Panc1 (cell line): Measurements from ENCODE around the gene HMCN2. TPM values are rescaled to one million over a fixed set of nuclear protein-coding genes. Genes with fewer than 3 reads are reported as not detected.
A peak's percentile ranks its signal among the peaks of the same experiment; 100 is the strongest.

Experiments used
- ATAC-seq: fragments of 200-7000 bp; cut with Tn5 transposase; 2 replicates; pipeline ENCODE4 v1.9.1; 2020; ENCODE audit warnings: mild to moderate bottlenecking, moderate library complexity
- BruUV-seq: library from RNA; stranded (reverse); fragments of 400-500 nt; replicated peaks from 2 replicates; lab custom pipeline; 2021; lab: Mats Ljungman, UMichigan
- CTCF ChIA-PET: fragments of 300-600 bp; sonication (Branson Sonifier 250); formaldehyde crosslinking; loops from one replicate; lab custom pipeline; 2022; ENCODE audit warnings: antibody characterized with exemption; lab: Charles Lee
- POLR2A ChIA-PET: fragments of 300-600 bp; sonication (Branson Sonifier 250); formaldehyde crosslinking; loops from one replicate; lab custom pipeline; 2022; ENCODE audit warnings: antibody characterized with exemption; lab: Charles Lee
- DNase-seq: peaks from one replicate; pipeline ENCODE4 v3.0.0-alpha.2; 2010; ENCODE audit warnings: low read depth, low spot score
- H3K27ac ChIP-seq: 2 replicates; pipeline ENCODE4 v1.5.1; 2011; ENCODE audit warnings: mild to moderate bottlenecking, low read length, inconsistent platforms
- H3K27me3 ChIP-seq: fragments of 200-500 bp; sonication (Bioruptor generic); 2 replicates; pipeline ENCODE4 v1.6.0; 2014; ENCODE audit warnings: low read length, inconsistent platforms; ENCODE audit not compliant: control insufficient read depth, insufficient read depth
- H3K36me3 ChIP-seq: fragments of 200-500 bp; sonication (Bioruptor generic); 2 replicates; pipeline ENCODE4 v1.5.1; 2014; ENCODE audit warnings: inconsistent platforms, mild to moderate bottlenecking, low read length, moderate library complexity; ENCODE audit not compliant: control insufficient read depth, insufficient read depth
- H3K4me1 ChIP-seq: 2 replicates; pipeline ENCODE4 v1.5.1; 2011; ENCODE audit warnings: inconsistent platforms, mild to moderate bottlenecking, low read length, moderate library complexity; ENCODE audit not compliant: control insufficient read depth, insufficient read depth
- H3K4me3 ChIP-seq, 2 experiments: 2 replicates each; pipeline ENCODE4 v1.5.1; 2011 to 2012; ENCODE audit warnings: low read depth in 2 of 2, low read length in 2 of 2, mild to moderate bottlenecking in 2 of 2, inconsistent platforms in 1 of 2, moderate library complexity in 1 of 2
- H3K9me3 ChIP-seq: fragments of 200-500 bp; sonication (Bioruptor generic); 2 replicates; pipeline ENCODE4 v1.5.1; 2014; ENCODE audit warnings: low read depth, mild to moderate bottlenecking, inconsistent platforms, low read length, moderate library complexity; ENCODE audit not compliant: control insufficient read depth, insufficient read depth
- CTCF ChIP-seq: fragments of 450-650 bp; IDR thresholded peaks from 2 replicates; pipeline ENCODE4 v1.5.1; 2017; ENCODE audit warnings: mild to moderate bottlenecking
- POLR2AphosphoS5 ChIP-seq: IDR thresholded peaks from 2 replicates; pipeline ENCODE4 v1.6.1; 2012; ENCODE audit warnings: mild to moderate bottlenecking, low read depth, low read length, moderate library complexity
- REST ChIP-seq, 2 experiments: IDR thresholded peaks; 2 replicates each; pipeline ENCODE4 v1.6.1; 2011 to 2012; ENCODE audit warnings: low read depth in 2 of 2, control low read depth in 1 of 2, low read length in 1 of 2, mild to moderate bottlenecking in 1 of 2, moderate library complexity in 1 of 2; ENCODE audit not compliant: insufficient read depth in 1 of 2
- SIN3A ChIP-seq: IDR thresholded peaks from 2 replicates; pipeline ENCODE4 v1.6.1; 2012; ENCODE audit warnings: low read depth, mild to moderate bottlenecking, low read length, moderate library complexity, borderline replicate concordance; ENCODE audit not compliant: insufficient read depth
- TCF7L2 ChIP-seq: IDR thresholded peaks from 2 replicates; pipeline ENCODE4 v1.6.1; 2011; ENCODE audit warnings: mild to moderate bottlenecking, low read depth, low read length, inconsistent platforms
- in situ Hi-C: cut with HindIII; loops from 2 replicates; pipeline ENCODE4 v1.10.0; 2016; ENCODE audit warnings: low sequenced_read_pairs, low pct_unique_long_range_greater_than_20kb
- intact Hi-C: fragments of 100-400 bp; cut with micrococcal nuclease; formaldehyde crosslinking; loops from one replicate; pipeline ENCODE4 v1.10.0; 2022; ENCODE audit not compliant: unreplicated experiment
- total RNA-seq: library from RNA; stranded (reverse); gene quantifications from one replicate; pipeline ENCODE4 v1.2.1, GENCODE V29; 2021; ENCODE audit not compliant: unreplicated experiment

The HMCN2 gene
- total RNA-seq, 1 experiment from 2014 or later = 0.05 TPM

DNA sequence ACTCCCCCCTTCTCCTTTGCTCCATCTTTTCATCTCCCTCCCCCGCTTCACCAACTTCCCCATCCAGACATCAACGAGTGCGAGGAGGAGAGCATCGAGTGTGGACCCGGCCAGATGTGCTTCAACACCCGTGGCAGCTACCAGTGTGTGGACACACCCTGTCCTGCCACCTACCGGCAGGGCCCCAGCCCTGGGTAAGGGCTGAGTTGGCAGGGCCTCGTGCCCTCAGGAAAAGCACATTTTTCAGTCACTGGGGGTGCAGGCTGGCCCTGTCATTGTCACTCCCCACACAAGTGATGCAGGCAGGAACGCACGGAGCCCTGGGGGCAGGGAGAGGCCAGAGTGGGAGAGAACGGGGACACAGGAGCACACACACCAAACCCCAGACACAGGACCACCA, 166.8 kb downstream of the HMCN2 start:
- intact Hi-C loops (no loop called here), in situ Hi-C loops (no loop called here)
- ChIA-PET CTCF (no interaction called here), POLR2A (no interaction called here)
- no peak overlapping the region for H3K4me3 ChIP-seq
- H3K9me3 ChIP-seq = no peaks in the 10 kb centered on the region
- DNase-seq = no peak
- no TSS peak for BruUV-seq
- peak; percentile 54; the same call in 1 of the 2 replicates for ATAC-seq
- TF ChIP-seq POLR2AphosphoS5 (no peak), SIN3A (no peak), CTCF (no peak; the same call in 1 of the 2 replicates), REST (IDR thresholded peaks at IDR 0.05; ENCODE audit: insufficient read depth in 1 of 2, low read depth in 2 of 2, low read length in 1 of 2) (no peak), TCF7L2 (no peak)
- H3K4me1 ChIP-seq = no peaks in the 10 kb centered on the region
- no peaks in the 10 kb centered on the region for H3K27me3 ChIP-seq
- no peak overlapping the region for H3K27ac ChIP-seq
- H3K36me3 ChIP-seq = no peaks in the 10 kb centered on the region

- Histone ChIP-seq H3K36me3 (no peaks in the 10 kb centered on the region), H3K4me3 (peak overlapping the region; percentile 41 to 46), H3K9me3 (no peaks in the 10 kb centered on the region), H3K4me1 (no peaks in the 10 kb centered on the region), H3K27ac (no peak overlapping the region), H3K27me3 (no peaks in the 10 kb centered on the region)
- intact Hi-C loops = no loop called here
- in situ Hi-C loops = no loop called here
- ChIA-PET POLR2A (no interaction called here), CTCF (interaction anchor here (0.6 kb wide), 1 partner anchor 115 kb away, joined by 3 read pairs; no protein-coding TSS in a partner anchor)
- ATAC-seq (peak; percentile 64), DNase-seq (no peak)
- BruUV-seq = no TSS peak
- TF ChIP-seq TCF7L2 = no peak
- no peak for TF ChIP-seq CTCF
- TF ChIP-seq POLR2AphosphoS5 = no peak
- no peak for TF ChIP-seq REST (IDR thresholded peaks at IDR 0.05; ENCODE audit: insufficient read depth in 1 of 2, low read depth in 2 of 2, low read length in 1 of 2)
These were observed 167.2 kb downstream of the HMCN2 start for GRCh38 chr9:130432796-130433167.
